ENCODE data around the gene SHKBP1.
"Not testable (repeated sequence)": the region's sequence is repeated elsewhere in the genome, so short reads cannot be mapped to it uniquely, and the experiment has no call there.

Gene SHKBP1

GRCh38 chr19:40534148-40534547, 42.5 kb upstream of the SHKBP1 start:
- TF ChIP-seq YY1 (IDR thresholded peaks at IDR 0.05; ENCODE audit: insufficient read depth, insufficient read length) (no peak), ZNF274 (IDR thresholded peaks at IDR 0.05; ENCODE audit: low read depth, low read length) (no peak), SUZ12 (IDR thresholded peaks at IDR 0.05; ENCODE audit: extremely low read depth, insufficient read depth, insufficient read length) (no peak)
- no peaks in the 10 kb centered on the region for H3K4me1 ChIP-seq (ENCODE audit: insufficient read depth, insufficient read length)
- peaks cover 4% of the 10 kb centered on the region for H3K27me3 ChIP-seq (ENCODE audit: insufficient read depth, insufficient read length)
- DNase-seq (ENCODE audit: low read depth, low spot score) = no peak
- H3K9me3 ChIP-seq (ENCODE audit: insufficient read depth, low read length) = no peaks in the 10 kb centered on the region
- no peak overlapping the region for H3K9ac ChIP-seq (ENCODE audit: insufficient read length, low read depth)
- H3K4me3 ChIP-seq (ENCODE audit: insufficient read length, low read depth) = no peak overlapping the region
- no peaks in the 10 kb centered on the region for H3K36me3 ChIP-seq (ENCODE audit: insufficient read depth, insufficient read length, low read length)

DNA sequence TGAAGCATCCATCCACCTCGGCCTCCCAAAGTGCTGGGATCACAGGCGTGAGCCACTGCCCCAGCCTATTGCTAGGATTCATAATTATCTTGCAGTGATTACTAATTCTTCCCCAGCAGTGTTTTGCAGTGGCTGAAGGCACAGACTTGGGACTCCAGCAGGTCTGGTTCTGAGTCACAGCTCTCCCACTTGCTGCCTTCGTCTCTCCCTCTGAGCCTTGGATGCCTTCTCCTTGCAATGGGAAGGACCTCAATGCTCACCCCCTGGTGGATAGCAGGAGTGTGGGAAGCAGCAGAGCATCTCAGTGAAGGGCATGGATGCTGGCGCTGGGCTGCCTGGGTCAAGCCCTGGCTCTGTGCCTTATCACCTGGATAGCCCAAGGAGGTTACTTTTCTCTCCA, 37.6 kb upstream of the SHKBP1 start:
- DNase-seq (ENCODE audit: low read depth, low spot score) = no peak
- no peaks in the 10 kb centered on the region for H3K9me3 ChIP-seq (ENCODE audit: insufficient read depth, low read length)
- H3K4me1 ChIP-seq (ENCODE audit: insufficient read depth, insufficient read length) = no peaks in the 10 kb centered on the region
- no peak for TF ChIP-seq ZNF274 (IDR thresholded peaks at IDR 0.05; ENCODE audit: low read depth, low read length)
- TF ChIP-seq YY1 (IDR thresholded peaks at IDR 0.05; ENCODE audit: insufficient read depth, insufficient read length) = no peak
- TF ChIP-seq SUZ12 (IDR thresholded peaks at IDR 0.05; ENCODE audit: extremely low read depth, insufficient read depth, insufficient read length) = no peak
- no peak overlapping the region for H3K9ac ChIP-seq (ENCODE audit: insufficient read length, low read depth)
- H3K4me3 ChIP-seq (ENCODE audit: insufficient read length, low read depth) = no peak overlapping the region
- H3K36me3 ChIP-seq (ENCODE audit: insufficient read depth, insufficient read length, low read length) = no peaks in the 10 kb centered on the region
- H3K27me3 ChIP-seq (ENCODE audit: insufficient read depth, insufficient read length) = no peaks in the 10 kb centered on the region

DNA sequence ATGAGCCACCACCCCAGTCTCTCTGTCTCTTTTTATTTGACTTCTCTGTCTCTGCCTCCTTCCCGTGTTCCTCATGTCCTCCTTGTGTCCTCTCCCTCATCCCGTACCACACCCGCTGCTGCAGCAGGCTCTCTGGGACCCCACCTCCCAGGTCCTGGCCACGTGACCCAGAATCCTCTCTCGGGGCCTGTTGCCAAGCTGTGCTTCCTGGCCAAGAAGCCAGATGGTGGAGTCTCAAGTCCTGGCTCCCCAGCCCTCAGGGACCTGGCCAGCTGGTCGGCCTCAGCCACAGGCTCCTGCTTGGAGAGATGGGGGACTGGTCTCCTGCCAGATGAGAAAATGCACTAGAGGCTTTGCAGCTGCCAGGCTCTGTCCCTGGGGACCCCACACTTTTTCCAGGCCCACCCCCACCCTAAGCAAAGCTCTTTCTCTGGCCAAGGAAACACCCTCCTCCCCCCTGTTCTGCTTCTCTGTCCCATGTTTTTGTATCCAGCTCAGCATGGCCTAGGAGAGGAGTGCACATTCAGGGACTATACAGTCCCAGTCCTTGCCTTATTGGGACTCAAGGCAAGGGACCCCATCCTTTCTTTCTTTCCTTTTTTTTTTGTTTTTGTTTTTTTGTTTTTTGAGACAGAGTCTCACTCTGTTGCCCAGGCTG, 34.3 kb upstream of the SHKBP1 start:
- Histone ChIP-seq H3K4me3 (ENCODE audit: insufficient read length, low read depth) (no peak overlapping the region), H3K36me3 (ENCODE audit: insufficient read depth, insufficient read length, low read length) (no peaks in the 10 kb centered on the region), H3K9ac (ENCODE audit: insufficient read length, low read depth) (no peak overlapping the region), H3K27me3 (ENCODE audit: insufficient read depth, insufficient read length) (no peaks in the 10 kb centered on the region), H3K4me1 (ENCODE audit: insufficient read depth, insufficient read length) (no peaks in the 10 kb centered on the region), H3K9me3 (ENCODE audit: insufficient read depth, low read length) (peaks cover 7% of the 10 kb centered on the region; the same call in 1 of the 2 replicates)
- no peak for DNase-seq (ENCODE audit: low read depth, low spot score)
- TF ChIP-seq YY1 (IDR thresholded peaks at IDR 0.05; ENCODE audit: insufficient read depth, insufficient read length) = no peak

DNA sequence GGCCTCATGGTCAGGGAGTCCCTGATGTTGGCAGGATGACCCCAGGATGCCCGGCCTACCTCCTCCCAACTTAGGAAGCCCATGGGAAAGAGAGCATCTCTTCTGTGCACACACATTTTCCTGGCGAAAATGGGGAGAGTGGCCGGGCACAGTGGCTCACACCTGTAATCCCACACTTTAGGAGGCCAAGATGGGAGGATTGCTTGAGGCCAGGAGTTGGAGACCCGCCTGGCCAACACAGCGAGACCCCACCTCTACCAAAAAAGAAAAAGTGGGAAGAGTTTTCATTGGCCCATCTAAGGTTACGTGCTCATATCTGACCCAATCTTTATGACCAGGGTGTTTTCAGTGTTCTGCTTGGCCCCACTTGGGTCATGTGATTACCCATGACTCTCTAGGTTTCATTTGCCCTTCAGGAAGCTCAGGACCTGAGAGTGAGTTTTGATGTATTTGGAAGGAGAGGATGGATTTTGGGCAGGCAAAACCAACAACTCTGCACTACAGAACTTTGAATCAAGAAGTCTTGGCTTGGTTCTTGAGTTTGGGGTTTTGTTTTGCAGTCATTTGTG, 33.6 kb upstream of the SHKBP1 start:
- Histone ChIP-seq H3K27me3 (ENCODE audit: insufficient read depth, insufficient read length) (peaks cover 5% of the 10 kb centered on the region), H3K4me3 (ENCODE audit: insufficient read length, low read depth) (no peak overlapping the region), H3K9ac (ENCODE audit: insufficient read length, low read depth) (no peak overlapping the region), H3K36me3 (ENCODE audit: insufficient read depth, insufficient read length, low read length) (no peaks in the 10 kb centered on the region), H3K9me3 (ENCODE audit: insufficient read depth, low read length) (peaks cover 7% of the 10 kb centered on the region; the same call in 1 of the 2 replicates), H3K4me1 (ENCODE audit: insufficient read depth, insufficient read length) (no peaks in the 10 kb centered on the region)
- no peak for TF ChIP-seq SUZ12 (IDR thresholded peaks at IDR 0.05; ENCODE audit: extremely low read depth, insufficient read depth, insufficient read length)
- TF ChIP-seq ZNF274 (IDR thresholded peaks at IDR 0.05; ENCODE audit: low read depth, low read length) = no peak
- no peak for TF ChIP-seq YY1 (IDR thresholded peaks at IDR 0.05; ENCODE audit: insufficient read depth, insufficient read length)
- DNase-seq (ENCODE audit: low read depth, low spot score) = no peak

DNA sequence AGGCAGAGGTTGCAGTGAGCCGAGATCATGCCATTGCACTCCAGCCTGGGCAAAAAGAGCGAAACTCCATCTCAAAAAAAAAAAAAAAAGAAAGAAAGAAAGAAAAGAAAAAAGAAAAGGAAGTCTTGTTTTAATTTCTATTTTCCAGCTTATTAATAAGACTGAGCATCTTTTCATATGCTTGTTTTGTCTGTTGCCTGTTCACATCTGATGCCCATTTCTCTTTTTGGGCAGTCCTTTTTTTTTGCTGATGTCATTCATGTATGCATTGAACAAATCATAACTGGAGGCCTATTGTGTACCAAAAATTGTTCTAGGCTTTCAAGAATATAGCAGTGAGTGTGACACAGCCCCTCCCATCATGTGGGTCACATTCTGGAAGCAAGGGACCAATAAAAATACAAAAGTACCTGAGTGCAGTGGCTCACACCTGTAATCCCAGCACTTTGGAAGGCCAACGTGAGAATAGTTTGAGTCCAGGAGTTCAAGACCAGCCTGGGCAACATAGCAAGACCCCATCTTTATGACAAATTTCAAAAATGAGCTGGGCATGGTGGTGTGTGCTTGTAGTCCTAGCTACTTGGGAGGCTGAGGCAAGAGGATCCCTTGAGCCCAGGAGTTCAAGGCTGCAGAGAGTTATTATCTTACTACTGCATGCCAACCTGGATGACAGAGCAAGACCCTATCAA, 30.4 kb upstream of the SHKBP1 start:
- H3K9me3 ChIP-seq (ENCODE audit: insufficient read depth, low read length); H3K36me3 ChIP-seq (ENCODE audit: insufficient read depth, insufficient read length, low read length); DNase-seq (ENCODE audit: low read depth, low spot score); H3K4me1 ChIP-seq (ENCODE audit: insufficient read depth, insufficient read length); H3K9ac ChIP-seq (ENCODE audit: insufficient read length, low read depth); H3K4me3 ChIP-seq (ENCODE audit: insufficient read length, low read depth): not testable (repeated sequence)
- peaks cover 18% of the 10 kb centered on the region for H3K27me3 ChIP-seq (ENCODE audit: insufficient read depth, insufficient read length)

DNA sequence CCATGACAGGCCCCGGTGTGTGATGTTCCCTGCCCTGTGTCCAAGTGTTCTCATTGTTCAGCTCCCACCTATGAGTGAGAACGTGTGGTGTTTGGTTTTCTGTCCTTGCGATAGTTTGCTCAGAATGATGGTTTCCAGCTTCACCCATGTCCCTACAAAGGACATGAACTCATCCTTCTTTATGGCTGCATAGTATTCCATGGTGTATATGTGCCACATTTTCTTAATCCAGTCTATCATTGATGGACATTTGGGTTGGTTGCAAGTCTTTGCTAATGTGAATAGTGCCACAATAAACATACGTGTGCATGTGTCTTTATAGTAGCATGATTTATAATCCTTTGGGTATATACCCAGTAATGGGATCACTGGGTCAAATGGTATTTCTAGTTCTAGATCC, 29.5 kb upstream of the SHKBP1 start:
- H3K9me3 ChIP-seq (ENCODE audit: insufficient read depth, low read length); H3K4me1 ChIP-seq (ENCODE audit: insufficient read depth, insufficient read length); H3K9ac ChIP-seq (ENCODE audit: insufficient read length, low read depth); H3K4me3 ChIP-seq (ENCODE audit: insufficient read length, low read depth); DNase-seq (ENCODE audit: low read depth, low spot score); H3K36me3 ChIP-seq (ENCODE audit: insufficient read depth, insufficient read length, low read length): not testable (repeated sequence)
- H3K27me3 ChIP-seq (ENCODE audit: insufficient read depth, insufficient read length) = peaks cover 18% of the 10 kb centered on the region

- peaks cover 7% of the 10 kb centered on the region; the same call in 1 of the 2 replicates for H3K9me3 ChIP-seq (ENCODE audit: insufficient read depth, low read length)
- TF ChIP-seq SUZ12 (IDR thresholded peaks at IDR 0.05; ENCODE audit: extremely low read depth, insufficient read depth, insufficient read length) (no peak), YY1 (IDR thresholded peaks at IDR 0.05; ENCODE audit: insufficient read depth, insufficient read length) (no peak), ZNF274 (IDR thresholded peaks at IDR 0.05; ENCODE audit: low read depth, low read length) (no peak)
- DNase-seq (ENCODE audit: low read depth, low spot score) = no peak
- peaks cover 20% of the 10 kb centered on the region for H3K27me3 ChIP-seq (ENCODE audit: insufficient read depth, insufficient read length)
- no peak overlapping the region for H3K9ac ChIP-seq (ENCODE audit: insufficient read length, low read depth)
- peaks cover 4% of the 10 kb centered on the region for H3K4me1 ChIP-seq (ENCODE audit: insufficient read depth, insufficient read length)
- no peaks in the 10 kb centered on the region for H3K36me3 ChIP-seq (ENCODE audit: insufficient read depth, insufficient read length, low read length)
- no peak overlapping the region for H3K4me3 ChIP-seq (ENCODE audit: insufficient read length, low read depth)
Observed at GRCh38 chr19:40547836-40548235, 28.8 kb upstream of the SHKBP1 start.
